GM12891 (cell line): ENCODE measurements around the gene FGD2.
"Not testable (repeated sequence)": the region's sequence is repeated elsewhere in the genome, so short reads cannot be mapped to it uniquely, and the experiment has no call there.

Experiments
- DNase-seq: peaks from one replicate; pipeline ENCODE4 v3.0.0; 2011; ENCODE audit warnings: low spot score; ENCODE audit not compliant: insufficient read length
- FAIRE-seq: peaks from 2 replicates; lab custom pipeline; 2011; peaks lifted over from hg19 to GRCh38; lab: Jason Lieb, UNC
- PAX5 ChIP-seq: IDR thresholded peaks from 2 replicates; pipeline ENCODE4 v1.6.1; 2011; ENCODE audit warnings: low read length, moderate library complexity, mild to moderate bottlenecking; ENCODE audit not compliant: insufficient read depth, severe bottlenecking
- POLR2A ChIP-seq: IDR thresholded peaks from 2 replicates; pipeline ENCODE4 v1.6.1; 2011; ENCODE audit warnings: low read depth, low read length, control low read depth
- POLR2AphosphoS5 ChIP-seq: IDR thresholded peaks from 2 replicates; pipeline ENCODE4 v1.6.1; 2011; ENCODE audit warnings: low read depth, low read length, control low read depth
- POU2F2 ChIP-seq: IDR thresholded peaks from 2 replicates; pipeline ENCODE4 v1.6.1; 2011; ENCODE audit warnings: low read depth, mild to moderate bottlenecking, control low read depth, low read length, moderate library complexity
- SPI1 ChIP-seq: IDR thresholded peaks from 2 replicates; pipeline ENCODE4 v1.6.1; 2011; ENCODE audit warnings: low read depth, low read length, control low read depth
- TAF1 ChIP-seq: IDR thresholded peaks from 2 replicates; pipeline ENCODE4 v1.6.1; 2011; ENCODE audit warnings: low read depth, low read length, control low read depth

Gene FGD2

DNA sequence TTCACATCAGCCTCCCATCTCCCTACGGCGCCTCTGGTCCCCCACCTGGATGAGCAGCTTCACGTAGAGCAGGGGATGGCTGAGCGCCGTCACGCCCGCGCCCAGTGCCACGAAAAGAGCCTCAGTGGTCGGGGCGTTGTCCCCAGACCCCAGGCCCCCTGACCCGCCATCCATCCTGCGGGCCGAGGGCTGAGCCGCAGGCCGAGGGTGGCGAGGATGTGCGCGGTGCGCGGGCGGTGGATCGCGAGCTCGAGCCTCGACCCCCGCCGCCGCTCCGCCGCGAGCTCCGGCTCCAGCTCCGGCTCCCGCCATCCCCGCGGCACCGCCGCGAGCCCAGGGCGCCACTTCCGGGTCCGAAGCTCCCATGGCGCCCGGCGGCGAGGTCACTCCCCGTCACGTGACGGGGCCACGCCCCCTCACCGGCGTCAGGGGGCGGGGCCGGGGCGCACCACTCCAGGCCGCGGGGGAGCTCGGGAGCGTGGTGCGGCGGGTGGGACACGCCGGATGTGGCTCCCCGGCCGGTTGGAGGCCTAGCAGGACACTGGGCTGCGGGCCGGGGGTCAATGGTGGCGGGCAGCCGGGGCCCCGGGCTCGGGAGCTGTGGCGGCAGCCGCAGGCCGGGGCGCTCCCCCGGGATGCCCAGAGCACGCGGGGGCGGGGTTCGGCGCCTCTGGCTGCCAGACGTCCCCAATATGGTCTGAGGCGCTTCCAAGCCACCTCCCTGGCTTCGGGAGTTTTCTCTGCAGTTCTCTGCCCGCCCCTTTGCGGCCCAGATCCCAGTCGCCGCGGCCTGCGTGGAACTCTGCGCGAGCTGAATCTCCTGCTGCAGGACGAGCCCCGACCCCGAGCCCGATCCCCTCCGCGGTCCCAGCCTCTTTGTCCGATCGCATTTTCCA, 19.4 kb upstream of the FGD2 start, which contains the start of gene MTCH1:
TSS of gene MTCH1 (minus strand) at position 389 of the 896 bp plus-strand sequence. CDS start at position 366, 23 bp downstream.
- FAIRE-seq (peak; percentile 97), DNase-seq (peak; percentile 97)

DNA sequence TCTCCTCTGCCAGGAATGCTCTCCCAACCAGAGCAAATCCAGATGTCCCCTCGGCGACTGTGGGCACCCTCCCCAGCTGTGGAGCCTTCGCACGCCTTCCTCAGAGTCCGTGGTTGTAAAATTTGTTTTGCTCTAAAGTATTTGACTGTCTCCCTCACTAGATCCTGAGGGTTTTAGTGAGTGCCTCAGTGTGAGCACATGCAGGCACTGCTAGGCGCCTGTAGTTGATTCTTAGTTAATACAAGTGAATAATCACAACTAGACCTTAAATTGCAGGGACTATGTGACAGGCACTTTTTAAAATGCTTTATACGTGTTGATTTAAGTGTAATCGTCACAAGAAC, 18.8 kb upstream of the FGD2 start:
- FAIRE-seq: peak; percentile 26
- TF ChIP-seq POLR2AphosphoS5 (no peak), PAX5 (no peak), POLR2A (no peak), POU2F2 (no peak), SPI1 (no peak), TAF1 (no peak)

More for the DNA sequence above, 19.4 kb upstream of the FGD2 start, which contains the start of gene MTCH1:
- TF ChIP-seq POLR2AphosphoS5: peak; percentile 80
- TF ChIP-seq POU2F2: peak; percentile 80
- 0 out of 2 replicates have a peak, but pooled peaks have one; percentile 27 for TF ChIP-seq SPI1
- TF ChIP-seq PAX5: no peak
- peak; percentile 88 for TF ChIP-seq POLR2A
- peak; percentile 90 for TF ChIP-seq TAF1

GRCh38 chr6:36989264-36989663, 16.2 kb upstream of the FGD2 start:
- TF ChIP-seq SPI1: no peak
- no peak for TF ChIP-seq PAX5
- no peak for TF ChIP-seq POLR2A
- no peak for TF ChIP-seq POU2F2
- TF ChIP-seq POLR2AphosphoS5: no peak
- TF ChIP-seq TAF1: no peak
- DNase-seq (no peak), FAIRE-seq (no peak)

More for the DNA sequence above, 18.8 kb upstream of the FGD2 start:
- DNase-seq: no peak

GRCh38 chr6:36990401-36990800, 15.1 kb upstream of the FGD2 start:
- FAIRE-seq: peak; percentile 40

DNA sequence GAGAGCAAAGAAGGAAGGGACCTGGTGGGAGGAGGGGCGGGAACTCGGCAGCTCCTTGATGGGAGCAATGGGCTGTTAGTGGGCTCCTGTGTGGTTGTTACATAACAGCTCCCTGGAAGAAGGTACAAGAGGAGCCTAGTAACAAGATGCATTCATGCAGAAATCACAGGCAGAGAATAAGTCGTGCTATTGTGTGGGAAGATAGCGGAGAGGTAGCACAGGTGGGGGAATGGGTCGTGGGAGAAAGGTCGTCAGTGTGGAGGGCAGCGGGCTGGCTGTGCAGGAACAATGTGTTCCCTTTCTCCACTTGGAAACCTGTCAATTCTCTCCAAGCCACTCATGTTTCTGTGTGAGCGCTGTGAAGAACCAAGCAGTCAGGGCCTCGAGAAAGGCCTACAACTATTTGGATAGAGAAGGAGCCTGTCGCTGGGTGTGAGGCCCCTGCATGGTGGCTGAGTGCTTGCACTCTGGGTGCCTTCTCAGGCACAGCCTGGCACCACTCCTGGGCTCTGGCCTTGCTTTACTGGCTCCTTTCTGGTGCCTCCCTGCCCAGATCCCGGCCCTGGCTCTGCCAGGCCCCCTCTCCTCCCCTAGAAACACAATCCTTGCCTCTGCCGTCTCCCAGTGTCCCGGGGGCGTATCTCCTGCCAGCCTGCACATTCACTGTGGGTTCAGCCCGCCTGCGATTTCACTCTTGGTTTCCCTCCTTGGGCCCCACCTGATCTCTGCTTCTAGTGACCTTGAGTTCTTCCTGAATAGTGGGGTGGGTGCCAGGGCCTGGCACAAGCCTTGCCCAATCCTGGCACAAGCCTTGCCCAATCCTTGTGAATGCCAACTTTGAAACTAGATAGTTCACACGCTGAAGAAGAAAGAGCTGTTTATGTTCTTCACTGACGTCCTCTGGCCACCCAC, 7.4 kb upstream of the FGD2 start:
- no peak for DNase-seq
- no peak for FAIRE-seq

More at GRCh38 chr6:36990401-36990800, 15.1 kb upstream of the FGD2 start:
- DNase-seq: not testable (repeated sequence)

GRCh38 chr6:36998723-36999038, 6.8 kb upstream of the FGD2 start:
- DNase-seq (no peak), FAIRE-seq (no peak)
- TF ChIP-seq POU2F2 (no peak), SPI1 (no peak), POLR2AphosphoS5 (no peak)

More for the DNA sequence above, 7.4 kb upstream of the FGD2 start:
- TF ChIP-seq SPI1 (no peak), POLR2A (no peak), POLR2AphosphoS5 (no peak), PAX5 (no peak), TAF1 (no peak), POU2F2 (no peak)

DNA sequence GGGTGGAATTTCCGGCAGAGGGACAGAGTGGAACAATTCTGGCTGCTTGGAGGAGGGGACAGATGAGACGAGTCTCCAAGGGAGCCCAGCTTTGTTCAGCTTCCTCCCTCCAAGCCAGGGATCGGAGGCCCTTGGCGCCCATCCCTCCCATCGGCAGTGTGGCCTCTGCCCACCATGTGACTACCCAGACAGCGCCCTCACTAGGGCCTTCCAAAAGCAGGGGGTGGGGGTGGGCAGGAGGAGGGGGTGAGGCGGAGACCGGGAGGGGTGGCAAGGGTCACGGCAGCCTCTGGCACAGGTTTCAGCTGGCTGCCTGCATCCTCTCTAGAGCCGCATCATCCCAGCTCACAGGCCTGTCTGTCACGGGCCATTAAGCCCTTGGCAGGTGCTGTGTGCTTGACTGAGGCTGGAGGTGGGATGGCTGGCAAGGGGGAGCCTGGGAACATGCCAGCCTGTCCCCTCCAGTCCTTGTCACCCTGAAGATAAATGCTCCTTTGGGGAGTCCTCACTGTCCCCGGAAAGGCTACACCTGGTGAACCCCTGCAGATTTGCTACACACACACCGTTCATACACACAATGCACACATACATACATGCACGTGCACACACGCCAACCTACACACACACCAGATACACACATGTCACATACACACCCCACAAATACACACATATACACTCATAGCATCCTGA, 6.2 kb upstream of the FGD2 start:
- FAIRE-seq (peak; percentile 45), DNase-seq (no peak)
- TF ChIP-seq POLR2AphosphoS5 (no peak), POU2F2 (no peak), TAF1 (no peak), POLR2A (no peak), PAX5 (no peak), SPI1 (no peak)

DNA sequence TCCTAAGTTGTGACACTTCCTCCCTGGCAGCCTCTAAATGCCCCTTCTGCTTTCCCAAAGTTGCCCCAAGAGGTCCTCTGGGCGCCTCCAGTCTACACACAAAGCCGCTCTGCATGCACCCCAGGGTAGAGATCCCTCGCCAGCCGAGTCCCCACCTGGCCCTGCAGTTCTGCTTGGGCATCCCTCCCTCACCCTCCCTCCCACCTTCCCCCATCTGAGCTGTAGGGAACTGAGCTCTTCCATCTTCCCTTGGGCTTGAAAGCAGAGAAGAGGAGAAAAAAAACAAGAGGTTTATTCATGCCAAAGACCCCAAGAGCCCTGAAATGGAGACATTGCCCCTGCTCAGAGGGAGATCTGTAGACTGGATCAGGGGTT, 5.7 kb upstream of the FGD2 start:
- no peak for DNase-seq
- TF ChIP-seq POU2F2 (no peak), TAF1 (no peak), POLR2A (no peak), SPI1 (no peak), PAX5 (no peak), POLR2AphosphoS5 (no peak)
- FAIRE-seq: no peak
